ENCODE measurements around the gene LAMA5. TPM values are rescaled to one million over a fixed set of nuclear protein-coding genes. Genes with fewer than 3 reads are reported as not detected.

LAMA5 gene
- polyA plus RNA-seq, 2 of the 4 experiments (the other 2 are of a cell fraction) = 20.4 to 196 TPM

GRCh38 chr20:62281161-62281933, 85.8 kb downstream of the LAMA5 start:
- TF ChIP-seq HDAC2 (IDR thresholded peaks at IDR 0.05) (no peak), RFX5 (IDR thresholded peaks at IDR 0.05) (no peak), HEYL (CRISPR knock-in tag; IDR thresholded peaks at IDR 0.05) (no peak), TFCP2L1 (CRISPR knock-in tag; IDR thresholded peaks at IDR 0.05) (no peak), RARB (CRISPR knock-in tag; IDR thresholded peaks at IDR 0.05) (no peak), ZSCAN20 (CRISPR knock-in tag; IDR thresholded peaks at IDR 0.05) (no peak)
- no peak overlapping the region for H3K27ac ChIP-seq
- DNase-seq (ENCODE audit: low read depth in 1 of 2, low spot score in 1 of 2) (no peak), FAIRE-seq (no peak), ATAC-seq (no peak)
- ChIA-PET POLR2A (no interaction called here), CTCF (interaction anchor here (0.8 kb wide), 1 partner anchor 22 kb away, joined by 3 read pairs; no protein-coding TSS in a partner anchor)
- no peak overlapping the region for H3K4me3 ChIP-seq
- H3K4me1 ChIP-seq = no peaks in the 10 kb centered on the region
- H3K4me2 ChIP-seq = no peak overlapping the region
- H3K9me3 ChIP-seq = no peaks in the 10 kb centered on the region
- WGBS (ENCODE audit: missing lambda C conversion rate) = 93% methylated on average over 31 of the region's 31 CpGs

GRCh38 chr20:62280303-62280702, 86.8 kb downstream of the LAMA5 start:
- WGBS (ENCODE audit: missing lambda C conversion rate) = 90% methylated on average over 4 of the region's 4 CpGs
- FAIRE-seq = no peak

GRCh38 chr20:62277253-62277652, 89.9 kb downstream of the LAMA5 start:
- Histone ChIP-seq H3K27ac (no peak overlapping the region), H3K4me2 (no peak overlapping the region), H3K4me3 (no peak overlapping the region), H3K4me1 (no peaks in the 10 kb centered on the region), H3K9me3 (no peaks in the 10 kb centered on the region)
- CTCF ChIA-PET = interaction anchor here (0.7 to 0.9 kb wide), 2 partner anchors 8 to 106 kb away, joined by 3 read pairs; no protein-coding TSS in a partner anchor
- DNase-seq (ENCODE audit: low read depth in 1 of 2, low spot score in 1 of 2) (no peak), ATAC-seq (no peak), FAIRE-seq (no peak)
- TF ChIP-seq MAZ (IDR thresholded peaks at IDR 0.05; ENCODE audit: borderline replicate concordance, low read depth, low read length) = no peak
- TF ChIP-seq SREBF2 (IDR thresholded peaks at IDR 0.05) = no peak
- no peak for TF ChIP-seq PBX3 (IDR thresholded peaks at IDR 0.05)
- no peak for TF ChIP-seq CHD2 (IDR thresholded peaks at IDR 0.05; ENCODE audit: low read length, partially characterized antibody)
- no peak for TF ChIP-seq CTCF (IDR thresholded peaks at IDR 0.05)
- TF ChIP-seq FOXS1 (CRISPR knock-in tag; IDR thresholded peaks at IDR 0.05) = no peak
- no peak for TF ChIP-seq JUNB (IDR thresholded peaks at IDR 0.05)
- no peak for TF ChIP-seq HMGXB4 (CRISPR knock-in tag; IDR thresholded peaks at IDR 0.05; ENCODE audit: borderline replicate concordance)
- TF ChIP-seq CBX8 (IDR thresholded peaks at IDR 0.05) = no peak
- no peak for TF ChIP-seq PHF8 (IDR thresholded peaks at IDR 0.05; ENCODE audit: borderline replicate concordance, low read depth)
- no peak for TF ChIP-seq POLR2A (IDR thresholded peaks at IDR 0.05; ENCODE audit: low read length)
- POLR2A ChIA-PET = no interaction called here
- WGBS (ENCODE audit: missing lambda C conversion rate) = 79% methylated on average over 13 of the region's 13 CpGs

More at GRCh38 chr20:62280303-62280702, 86.8 kb downstream of the LAMA5 start:
- Histone ChIP-seq H3K27ac (no peak overlapping the region), H3K4me2 (no peak overlapping the region), H3K4me1 (no peaks in the 10 kb centered on the region), H3K9me3 (no peaks in the 10 kb centered on the region), H3K4me3 (no peak overlapping the region)
- DNase-seq (ENCODE audit: low read depth in 1 of 2, low spot score in 1 of 2) (no peak), ATAC-seq (no peak)
- POLR2A ChIA-PET = no interaction called here
- no peak for TF ChIP-seq FOSB (CRISPR knock-in tag; IDR thresholded peaks at IDR 0.05)
- TF ChIP-seq PHF8 (IDR thresholded peaks at IDR 0.05; ENCODE audit: borderline replicate concordance, low read depth) = no peak
- no peak for TF ChIP-seq FOSL2 (IDR thresholded peaks at IDR 0.05)
- TF ChIP-seq FOSL2 (CRISPR knock-in tag; IDR thresholded peaks at IDR 0.05) = no peak
- no peak for TF ChIP-seq EP300 (IDR thresholded peaks at IDR 0.05)
- CTCF ChIA-PET = interaction anchor here (1.0 kb wide), 1 partner anchor 269 kb away, joined by 3 read pairs; no protein-coding TSS in a partner anchor

Data from A549 (cell line).